Suprapubic skin (tissue), 4 donors: Measurements from ENCODE around the gene TLR6. TPM values are rescaled to one million over a fixed set of nuclear protein-coding genes. Genes with fewer than 3 reads are reported as not detected.

Experiments
- DNase-seq, 2 donors: peaks; one replicate each; pipeline ENCODE4 v3.0.0-alpha.2; 2019; ENCODE audit warnings: low spot score in 2 of 2
- H3K27ac ChIP-seq: fragments of 200-600 bp; sonication (generic); one replicate; pipeline ENCODE4 v1.5.1; 2019
- H3K27me3 ChIP-seq: fragments of 200-600 bp; sonication (generic); one replicate; pipeline ENCODE4 v1.5.1; 2019
- H3K36me3 ChIP-seq: fragments of 200-600 bp; sonication (generic); one replicate; pipeline ENCODE4 v1.5.1; 2019
- H3K4me1 ChIP-seq: fragments of 200-600 bp; sonication (generic); one replicate; pipeline ENCODE4 v1.5.1; 2019
- H3K4me3 ChIP-seq: fragments of 200-600 bp; sonication (generic); one replicate; pipeline ENCODE4 v1.5.1; 2019; ENCODE audit warnings: mild to moderate bottlenecking
- H3K9me3 ChIP-seq: fragments of 200-600 bp; sonication (generic); one replicate; pipeline ENCODE4 v1.5.1; 2019
- EP300 ChIP-seq: sonication (generic); formaldehyde crosslinking; IDR thresholded peaks from one replicate; pipeline ENCODE4 v1.6.1; 2017; ENCODE audit warnings: antibody characterized with exemption
- POLR2A ChIP-seq, 2 donors: fragments of 450-650 bp; IDR thresholded peaks; one replicate each; pipeline ENCODE4 v1.6.1; 2017; ENCODE audit warnings: antibody characterized with exemption in 2 of 2, mild to moderate bottlenecking in 2 of 2, moderate library complexity in 2 of 2
- POLR2AphosphoS5 ChIP-seq, 3 donors: sonication (generic); formaldehyde crosslinking; IDR thresholded peaks; one replicate each; pipeline ENCODE4 v1.6.1; 2017; ENCODE audit warnings: antibody characterized with exemption in 3 of 3
- WGBS: methylation state at CpG from one replicate; pipeline ENCODE4 v1.1.5; 2018; 5-methylcytosine and 5-hydroxymethylcytosine counted together
- total RNA-seq, 4 donors: library from RNA; depleted of rRNA; stranded (reverse); fragments of >200 nt; gene quantifications; one replicate each; pipeline ENCODE4 v1.1.0, GENCODE V29; 2016
- TF ChIP-seq, protein P1 (sequence below), 2 donors: fragments of 200-600 bp in 1 of 2; fragments of 450-650 bp in 1 of 2; sonication (generic) in 1 of 2; IDR thresholded peaks; one replicate each; pipeline ENCODE4 v1.5.1; 2016 to 2019; ENCODE audit warnings: antibody characterized with exemption in 2 of 2, mild to moderate bottlenecking in 1 of 2, moderate library complexity in 1 of 2

Gene TLR6
- total RNA-seq, 4 donors from 2014 or later = 2.1 to 6.4 (median 2.5) TPM

DNA sequence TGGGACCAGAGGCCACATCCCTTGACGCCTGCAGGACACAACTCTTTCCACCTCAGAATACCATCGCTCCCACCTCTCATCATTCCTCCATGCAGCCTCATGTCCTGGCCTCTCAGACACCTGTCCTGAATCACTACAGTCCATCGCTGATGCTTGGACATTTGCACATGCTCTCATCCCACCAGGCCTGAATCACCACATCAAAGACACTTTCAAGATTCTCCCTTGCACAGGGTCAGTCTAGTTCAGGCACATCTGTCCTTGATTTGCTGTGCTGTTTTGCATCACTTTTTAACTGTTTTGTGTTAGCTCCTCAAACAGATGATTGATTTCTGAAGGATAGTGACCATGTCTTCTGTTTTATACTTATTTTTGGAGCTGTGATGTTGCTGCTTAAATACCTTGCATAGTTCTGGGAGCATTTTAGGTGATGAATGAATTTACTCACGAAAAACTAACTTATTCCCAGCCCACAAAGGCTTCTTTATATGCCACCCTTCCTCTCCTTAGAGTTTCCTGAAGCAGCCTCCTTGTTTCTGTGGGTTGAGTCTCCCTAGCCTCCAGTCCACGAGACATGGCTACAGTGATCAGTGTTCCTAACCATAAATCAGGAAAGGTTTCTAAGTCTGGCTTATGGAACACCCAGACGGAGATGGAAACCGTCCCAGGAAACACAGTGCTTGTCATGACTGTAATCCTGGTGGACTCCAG is 13.6 kb upstream of the TLR6 start:
- H3K4me3 ChIP-seq = no peak overlapping the region
- no peaks in the 10 kb centered on the region for H3K27me3 ChIP-seq
- peaks cover 58% of the 10 kb centered on the region for H3K4me1 ChIP-seq
- no peak for DNase-seq
- peak overlapping the region; percentile 90 for H3K27ac ChIP-seq
- H3K9me3 ChIP-seq = no peaks in the 10 kb centered on the region
- TF ChIP-seq POLR2AphosphoS5 (IDR thresholded peaks at IDR 0.05) (no peak), POLR2A (IDR thresholded peaks at IDR 0.05) (no peak), EP300 (no peak)
- TF ChIP-seq, protein P1, sequence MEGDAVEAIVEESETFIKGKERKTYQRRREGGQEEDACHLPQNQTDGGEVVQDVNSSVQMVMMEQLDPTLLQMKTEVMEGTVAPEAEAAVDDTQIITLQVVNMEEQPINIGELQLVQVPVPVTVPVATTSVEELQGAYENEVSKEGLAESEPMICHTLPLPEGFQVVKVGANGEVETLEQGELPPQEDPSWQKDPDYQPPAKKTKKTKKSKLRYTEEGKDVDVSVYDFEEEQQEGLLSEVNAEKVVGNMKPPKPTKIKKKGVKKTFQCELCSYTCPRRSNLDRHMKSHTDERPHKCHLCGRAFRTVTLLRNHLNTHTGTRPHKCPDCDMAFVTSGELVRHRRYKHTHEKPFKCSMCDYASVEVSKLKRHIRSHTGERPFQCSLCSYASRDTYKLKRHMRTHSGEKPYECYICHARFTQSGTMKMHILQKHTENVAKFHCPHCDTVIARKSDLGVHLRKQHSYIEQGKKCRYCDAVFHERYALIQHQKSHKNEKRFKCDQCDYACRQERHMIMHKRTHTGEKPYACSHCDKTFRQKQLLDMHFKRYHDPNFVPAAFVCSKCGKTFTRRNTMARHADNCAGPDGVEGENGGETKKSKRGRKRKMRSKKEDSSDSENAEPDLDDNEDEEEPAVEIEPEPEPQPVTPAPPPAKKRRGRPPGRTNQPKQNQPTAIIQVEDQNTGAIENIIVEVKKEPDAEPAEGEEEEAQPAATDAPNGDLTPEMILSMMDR (IDR thresholded peaks at IDR 0.05) = no peak
- no peaks in the 10 kb centered on the region for H3K36me3 ChIP-seq
- 63% methylated on average over 7 of the region's 7 CpGs for WGBS

GRCh38 chr4:38869511-38869910 is 12.9 kb upstream of the TLR6 start:
- H3K27ac ChIP-seq = peak overlapping the region; percentile 90
- H3K4me3 ChIP-seq = peak overlapping the region; percentile 61
- no peak for TF ChIP-seq POLR2A (IDR thresholded peaks at IDR 0.05)
- no peak for TF ChIP-seq EP300
- TF ChIP-seq, protein P1 (IDR thresholded peaks at IDR 0.05) = no peak
- no peak for TF ChIP-seq POLR2AphosphoS5 (IDR thresholded peaks at IDR 0.05)
- H3K27me3 ChIP-seq = no peaks in the 10 kb centered on the region
- DNase-seq = no peak
- H3K36me3 ChIP-seq = no peaks in the 10 kb centered on the region
- no peaks in the 10 kb centered on the region for H3K9me3 ChIP-seq
- peaks cover 58% of the 10 kb centered on the region for H3K4me1 ChIP-seq
- WGBS = 47% methylated on average over 2 of the region's 2 CpGs

- 29% methylated on average over 12 of the region's 30 CpGs for WGBS
- Histone ChIP-seq H3K27ac (peak overlapping the region; percentile 90), H3K27me3 (no peaks in the 10 kb centered on the region), H3K36me3 (no peaks in the 10 kb centered on the region), H3K4me1 (peaks cover 52% of the 10 kb centered on the region), H3K4me3 (peak overlapping the region; percentile 61), H3K9me3 (no peaks in the 10 kb centered on the region)
- peak in 1 of 2 donors; percentile 81 for DNase-seq
- TF ChIP-seq POLR2A (IDR thresholded peaks at IDR 0.05) (no peak), EP300 (no peak), POLR2AphosphoS5 (IDR thresholded peaks at IDR 0.05) (no peak)
- TF ChIP-seq, protein P1 (IDR thresholded peaks at IDR 0.05) = no peak
Observed at GRCh38 chr4:38868059-38868960, 11.7 kb upstream of the TLR6 start.

DNA sequence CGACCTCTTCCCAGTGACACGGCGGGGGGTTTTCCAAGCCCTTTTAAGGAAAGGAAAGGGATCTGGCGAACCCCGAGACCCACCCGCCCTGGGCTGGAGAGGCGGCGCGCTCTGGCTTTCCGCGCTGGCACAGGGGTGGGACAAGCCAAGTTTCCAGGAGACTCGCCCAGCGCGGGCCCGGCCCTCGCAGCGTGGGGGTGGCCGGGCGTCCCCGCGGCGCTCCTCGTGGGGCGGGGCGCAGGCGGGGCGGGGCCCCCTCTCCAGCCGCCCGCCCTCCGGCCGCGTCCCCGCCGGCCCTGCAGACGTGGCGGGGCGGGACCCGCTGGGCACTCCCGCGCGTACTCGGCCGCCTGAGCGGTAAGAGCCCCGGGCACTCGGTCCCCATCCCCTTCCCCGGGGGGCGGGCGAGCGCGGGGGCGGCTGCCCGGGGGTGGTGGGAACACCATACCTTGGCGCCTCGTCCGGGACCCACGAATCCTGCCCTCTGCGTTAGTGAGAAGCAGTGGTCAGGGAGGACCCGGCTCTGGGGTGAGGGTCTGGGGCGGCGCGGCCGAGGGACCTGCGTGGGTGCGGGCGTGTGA is 11.0 kb upstream of the TLR6 start, which contains the start of gene FAM114A1:
Gene FAM114A1, plus strand, starts transcription at position 329 of the 581 bp plus-strand sequence. CDS start 10,273 bp downstream, outside the sequence.
- Histone ChIP-seq H3K36me3 (no peaks in the 10 kb centered on the region), H3K9me3 (no peaks in the 10 kb centered on the region), H3K27ac (peak within 1 kb of the TSS; percentile 90), H3K27me3 (no peaks in the 10 kb centered on the region), H3K4me1 (peaks cover 45% of the 10 kb centered on the region), H3K4me3 (peak within 1 kb of the TSS; percentile 61)
- peak in 1 of 2 donors; percentile 49 for TF ChIP-seq POLR2A (IDR thresholded peaks at IDR 0.05)
- TF ChIP-seq, protein P1 (IDR thresholded peaks at IDR 0.05) = no peak
- DNase-seq = peak; percentile 88 to 89
- 0% methylated on average over 6 of the region's 66 CpGs for WGBS
